Measurements from ENCODE around the gene POLA1. TPM values are rescaled to one million over a fixed set of nuclear protein-coding genes. Genes with fewer than 3 reads are reported as not detected.
"Not testable (repeated sequence)": the region's sequence is repeated elsewhere in the genome, so short reads cannot be mapped to it uniquely, and the experiment has no call there.

Gene POLA1
- total RNA-seq, 1 donor from 2014 or later: 44.0 TPM

DNA sequence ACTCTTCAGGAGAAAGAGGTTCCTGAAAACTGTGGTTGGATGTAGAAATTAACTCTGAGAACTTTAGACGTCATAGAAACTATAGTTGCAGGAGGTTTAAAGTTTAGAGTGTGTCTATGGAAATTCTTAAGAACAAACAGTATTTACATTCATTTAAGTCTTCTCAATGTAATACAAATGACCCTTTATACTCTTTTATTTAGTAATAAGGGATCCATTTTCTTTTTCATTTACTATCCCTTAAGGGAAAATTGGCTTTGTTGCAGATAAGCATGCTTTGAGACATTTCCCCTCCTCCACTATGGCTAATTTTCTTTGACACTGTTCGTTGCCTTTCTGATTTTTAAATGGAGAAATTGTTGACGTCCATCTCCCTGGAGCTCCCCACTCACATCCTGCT lies 96.4 kb downstream of the POLA1 start:
- no peak for FAIRE-seq
- no peak for DNase-seq (ENCODE audit: low spot score in 2 of 2)

GRCh38 chrX:24796204-24796603 lies 102.5 kb downstream of the POLA1 start:
- FAIRE-seq (no peak), DNase-seq (ENCODE audit: low spot score in 2 of 2) (no peak)

- FAIRE-seq: no peak
- DNase-seq (ENCODE audit: low spot score in 2 of 2): no peak
Measured at GRCh38 chrX:24799078-24799477, 105.4 kb downstream of the POLA1 start.

DNA sequence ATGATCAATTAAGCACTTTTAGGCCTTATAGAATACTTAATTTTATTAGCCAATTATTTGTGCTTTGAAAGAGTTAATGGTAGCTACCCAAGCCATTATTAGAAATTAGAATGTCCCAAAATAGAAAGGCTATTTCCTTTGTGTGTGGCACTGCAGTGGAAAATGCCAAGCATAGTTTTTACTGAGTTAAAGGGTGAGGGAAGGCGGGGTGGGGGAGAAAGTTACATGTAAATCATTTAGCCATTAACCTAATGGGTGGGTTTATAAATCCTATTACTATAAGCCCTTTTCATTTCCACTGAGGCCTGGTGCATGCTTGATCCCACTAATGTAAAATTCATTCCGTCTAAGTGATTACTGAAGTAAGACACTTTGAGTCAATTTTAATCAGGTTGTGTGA lies 105.8 kb downstream of the POLA1 start:
- DNase-seq (ENCODE audit: low spot score in 2 of 2) (no peak), FAIRE-seq (no peak)

- DNase-seq (ENCODE audit: low spot score in 2 of 2): no peak
- no peak for FAIRE-seq
Measured at GRCh38 chrX:24805201-24805600, 111.5 kb downstream of the POLA1 start.

DNA sequence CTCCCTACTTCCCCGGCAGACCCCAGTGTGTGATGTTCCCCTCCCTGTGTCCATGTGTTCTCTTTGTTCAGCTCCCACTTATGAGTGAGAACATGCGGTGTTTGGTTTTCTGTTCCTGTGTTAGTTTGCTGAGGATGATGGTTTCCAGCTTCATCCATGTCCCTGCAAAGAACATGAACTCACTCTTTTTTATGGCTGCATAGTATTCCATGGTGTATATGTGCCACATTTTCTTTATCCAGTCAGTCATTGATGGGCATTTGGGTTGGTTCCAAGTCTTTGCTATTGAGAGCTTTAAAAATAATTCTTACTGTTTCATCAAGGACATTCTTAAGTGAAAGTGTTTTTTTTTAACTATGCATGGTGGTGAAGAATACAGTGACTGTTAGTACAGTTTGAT lies 126.1 kb downstream of the POLA1 start:
- not testable (repeated sequence) for DNase-seq (ENCODE audit: low spot score in 2 of 2); FAIRE-seq

GRCh38 chrX:24828147-24828546 lies 134.4 kb downstream of the POLA1 start:
- FAIRE-seq (no peak), DNase-seq (ENCODE audit: low spot score in 2 of 2) (no peak)

DNA sequence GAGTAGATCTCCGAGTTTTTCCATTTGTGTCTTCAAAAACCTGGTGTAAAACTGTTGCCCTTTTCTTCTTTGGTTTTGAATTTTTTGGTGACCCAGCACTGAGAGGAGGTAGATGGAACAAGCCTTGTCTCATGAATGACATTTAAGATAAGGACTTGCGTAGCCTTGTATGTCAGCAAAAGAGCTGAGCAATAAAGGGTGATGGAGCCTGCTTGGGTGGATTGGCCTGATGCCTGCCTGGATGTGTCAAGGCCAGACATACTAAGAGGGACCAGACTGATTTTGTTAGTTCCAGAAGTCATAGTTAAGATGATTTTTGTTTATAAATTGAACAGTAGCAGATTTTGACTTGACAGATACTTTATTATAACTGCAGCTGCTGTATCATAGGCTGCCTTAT lies 134.9 kb downstream of the POLA1 start:
- DNase-seq (ENCODE audit: low spot score in 2 of 2) (no peak), FAIRE-seq (no peak)

DNA sequence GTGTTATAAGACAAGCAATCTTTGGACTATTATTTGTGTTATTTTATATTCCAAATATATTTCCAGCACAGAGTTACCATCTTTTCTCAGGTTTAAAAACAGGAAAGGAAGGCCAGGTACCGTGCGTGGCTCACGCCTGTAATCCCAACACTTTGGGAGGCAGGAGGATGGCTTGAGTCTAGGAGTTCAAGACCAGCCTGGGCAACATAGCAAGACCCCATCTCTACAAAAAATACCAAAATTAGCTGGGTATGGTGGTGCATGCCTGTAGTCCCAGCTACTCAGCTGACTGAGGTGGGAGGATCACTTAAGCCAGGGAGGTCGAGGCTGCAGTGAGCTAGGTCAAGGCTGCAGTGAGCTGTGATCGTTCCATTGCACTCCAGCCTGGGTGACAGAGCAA lies 140.0 kb downstream of the POLA1 start:
- FAIRE-seq (no peak), DNase-seq (ENCODE audit: low spot score in 2 of 2) (no peak)

DNA sequence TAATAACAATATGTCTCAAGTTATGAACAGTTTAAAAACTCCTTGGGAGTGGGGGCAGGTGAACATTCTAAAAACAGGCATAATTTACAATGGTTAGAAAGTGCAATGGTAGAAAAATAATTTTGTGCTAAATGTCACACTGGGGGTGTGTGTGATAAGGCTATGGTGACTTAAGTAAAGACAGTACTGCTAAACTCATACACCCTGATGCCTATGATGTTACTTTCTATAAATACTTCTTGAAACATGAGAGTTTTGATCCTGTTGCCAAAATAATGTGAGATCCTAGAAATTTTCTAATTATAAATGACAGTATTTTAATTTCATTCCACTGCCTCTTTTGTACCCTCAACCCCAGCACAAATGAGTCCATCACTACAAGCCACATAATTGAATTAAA lies 144.2 kb downstream of the POLA1 start:
- no peak for FAIRE-seq
- no peak for DNase-seq (ENCODE audit: low spot score in 2 of 2)

DNA sequence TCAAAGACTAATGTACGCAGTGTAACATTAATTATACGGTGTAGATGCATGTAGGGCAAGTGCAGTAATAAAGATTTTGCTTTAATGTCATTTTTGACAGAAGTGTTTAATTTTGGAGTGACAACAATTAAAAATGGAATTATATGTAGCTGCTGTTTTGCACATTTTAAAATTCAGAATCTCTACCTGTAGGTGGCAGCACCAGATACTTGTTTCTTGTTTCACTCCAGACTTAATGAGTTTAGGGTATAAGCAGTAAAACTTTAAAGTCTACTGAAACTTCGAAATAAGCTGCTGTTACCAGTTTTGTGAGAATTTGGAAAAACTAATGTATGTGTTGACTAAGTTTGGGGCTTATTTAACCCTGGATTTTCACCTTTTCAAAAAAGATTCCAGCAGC lies 144.9 kb downstream of the POLA1 start:
- FAIRE-seq (peak; percentile 64), DNase-seq (ENCODE audit: low spot score in 2 of 2) (no peak)

GRCh38 chrX:24839331-24839730 lies 145.6 kb downstream of the POLA1 start:
- FAIRE-seq (no peak), DNase-seq (ENCODE audit: low spot score in 2 of 2) (no peak)

- FAIRE-seq (no peak), DNase-seq (ENCODE audit: low spot score in 2 of 2) (no peak)
Measured at GRCh38 chrX:24842486-24842885, 148.8 kb downstream of the POLA1 start.

DNA sequence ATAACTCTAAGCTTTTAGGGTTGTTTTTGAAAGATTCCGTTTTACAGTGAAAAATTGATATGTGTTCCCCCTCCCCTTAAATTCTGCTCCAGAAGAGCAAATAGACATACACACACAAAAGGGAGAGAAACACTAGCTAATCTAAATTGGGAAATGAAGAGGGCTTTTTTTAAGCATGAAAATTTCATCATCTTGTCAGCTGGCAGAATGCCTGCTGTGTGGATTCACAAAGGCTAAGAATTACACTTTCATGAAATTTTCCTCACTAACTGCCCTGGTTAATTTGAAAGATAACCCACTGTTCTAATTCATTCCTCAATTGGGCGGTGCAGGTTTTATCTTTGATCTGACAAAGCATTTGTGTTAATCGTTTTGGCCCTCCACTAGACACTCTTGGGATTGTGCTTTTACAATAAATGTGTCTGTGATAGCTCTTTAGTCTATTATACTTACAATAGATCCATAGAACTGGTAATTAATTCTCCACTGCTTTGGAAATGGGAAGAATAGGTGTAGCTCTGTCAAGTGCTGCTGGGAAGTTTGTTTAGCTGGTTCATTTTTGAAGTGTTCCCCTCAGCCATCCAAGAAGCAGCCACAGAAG lies 152.9 kb downstream of the POLA1 start:
- no peak for FAIRE-seq

GRCh38 chrX:24851289-24851688 lies 157.6 kb downstream of the POLA1 start:
- DNase-seq (ENCODE audit: low spot score in 2 of 2) (no peak), FAIRE-seq (no peak)

More for the DNA sequence above, 152.9 kb downstream of the POLA1 start:
- DNase-seq (ENCODE audit: low spot score in 2 of 2): no peak

DNA sequence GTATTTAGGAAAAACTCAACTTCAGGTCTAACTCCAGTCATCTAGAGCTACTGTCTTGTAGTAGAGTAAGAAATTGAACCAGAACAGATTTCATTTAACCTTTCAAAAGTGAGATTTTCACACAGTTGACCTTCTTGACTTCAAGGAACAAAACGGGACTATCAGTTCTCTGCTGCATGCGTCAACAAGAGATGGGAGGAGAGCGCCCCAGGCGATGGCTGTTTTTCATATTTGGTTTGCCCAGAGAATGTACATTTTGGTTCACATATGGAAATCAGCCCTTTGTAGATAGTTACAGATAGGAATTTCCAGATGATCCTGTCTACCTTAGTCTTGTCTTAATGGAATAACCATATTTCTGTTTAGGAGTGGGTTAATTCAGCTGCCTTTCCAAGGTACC lies 158.1 kb downstream of the POLA1 start:
- FAIRE-seq: no peak

DNA sequence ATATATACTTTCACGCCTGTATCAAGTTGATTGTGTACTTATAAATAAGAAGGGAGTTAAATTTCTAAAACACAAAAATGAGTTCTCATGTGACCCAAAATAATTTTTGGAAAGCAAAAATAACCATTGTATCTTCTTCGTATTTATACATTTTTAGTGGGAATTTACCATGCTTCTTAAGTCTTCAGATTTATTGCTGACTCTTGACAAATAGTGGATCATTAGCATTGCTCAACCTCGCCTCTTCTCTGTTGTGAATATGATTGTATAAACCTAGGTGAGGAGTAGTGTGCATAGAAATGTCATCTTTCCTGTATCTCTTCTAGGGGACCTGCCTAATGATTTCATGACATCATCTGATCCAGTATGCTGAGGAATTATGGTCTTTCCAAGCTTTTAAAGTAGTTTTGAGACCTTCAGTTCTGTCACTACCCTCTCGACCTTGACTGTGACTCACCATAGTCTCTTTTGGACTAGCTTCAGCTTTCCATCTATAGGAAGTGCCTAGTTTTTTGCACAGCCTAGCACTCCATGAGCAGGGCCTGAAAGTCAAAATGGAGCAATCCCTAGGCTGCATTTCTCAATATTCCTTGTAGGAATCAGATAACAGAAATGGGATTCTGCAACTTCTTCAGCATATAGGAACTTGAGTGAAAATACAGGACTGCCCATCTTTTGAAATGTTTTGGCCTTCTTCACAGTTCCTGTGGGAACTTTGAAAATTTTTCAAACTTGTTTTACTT lies 164.5 kb downstream of the POLA1 start:
- FAIRE-seq (no peak), DNase-seq (ENCODE audit: low spot score in 2 of 2) (no peak)

More for the DNA sequence above, 158.1 kb downstream of the POLA1 start:
- DNase-seq (ENCODE audit: low spot score in 2 of 2): no peak

DNA sequence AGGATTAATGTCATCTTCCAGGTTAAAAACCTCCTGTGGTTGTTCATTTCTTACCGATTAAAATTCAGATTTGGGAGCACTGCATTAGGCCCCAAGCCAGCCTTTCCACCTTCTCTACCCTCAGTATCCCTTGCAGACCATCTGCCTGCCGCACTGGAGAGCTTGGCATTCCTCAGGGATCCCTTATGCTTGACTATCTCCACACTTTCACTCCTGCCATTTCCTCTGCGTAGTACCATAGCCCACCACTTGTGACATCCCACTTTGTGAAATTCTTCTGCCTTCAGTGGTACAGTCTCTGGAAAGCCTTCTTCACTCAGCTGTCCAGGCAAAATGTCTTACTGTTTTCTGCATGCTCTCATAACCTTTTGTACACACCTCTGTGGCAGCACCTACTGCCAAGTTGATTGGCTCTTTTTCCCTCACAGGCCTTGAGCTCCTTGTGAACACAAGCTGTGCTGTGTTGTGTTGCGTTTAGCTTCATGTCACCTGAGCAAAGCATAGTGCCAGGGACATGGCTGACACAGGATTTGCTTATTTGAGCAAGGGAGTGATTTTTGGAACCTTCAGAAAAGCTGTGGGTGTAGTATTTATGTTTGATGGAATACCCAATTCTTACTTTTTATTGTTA lies 165.6 kb downstream of the POLA1 start:
- FAIRE-seq: no peak
- DNase-seq (ENCODE audit: low spot score in 2 of 2): no peak

DNA sequence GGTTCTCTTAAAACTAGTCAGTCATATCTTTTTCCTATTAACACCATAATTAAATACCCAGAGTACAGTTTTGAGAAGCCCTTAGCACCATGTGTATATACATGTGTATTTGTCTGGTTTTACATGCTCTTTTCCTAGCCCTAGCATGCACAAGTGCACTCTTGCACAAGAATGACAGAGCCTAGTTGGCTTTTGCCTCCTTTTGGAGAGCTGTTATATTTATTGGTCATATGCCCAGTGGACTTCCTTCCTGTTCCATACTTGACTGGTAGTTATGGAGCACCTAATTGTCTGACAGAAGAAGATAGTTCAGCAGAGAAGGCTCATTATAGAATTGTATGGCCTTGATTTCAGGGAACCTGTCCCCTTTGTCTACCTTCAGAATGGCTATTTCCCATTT lies 166.4 kb downstream of the POLA1 start:
- no peak for FAIRE-seq
- no peak for DNase-seq (ENCODE audit: low spot score in 2 of 2)

- DNase-seq (ENCODE audit: low spot score in 2 of 2): no peak
Measured at GRCh38 chrX:24862343-24862742, 168.6 kb downstream of the POLA1 start.

DNA sequence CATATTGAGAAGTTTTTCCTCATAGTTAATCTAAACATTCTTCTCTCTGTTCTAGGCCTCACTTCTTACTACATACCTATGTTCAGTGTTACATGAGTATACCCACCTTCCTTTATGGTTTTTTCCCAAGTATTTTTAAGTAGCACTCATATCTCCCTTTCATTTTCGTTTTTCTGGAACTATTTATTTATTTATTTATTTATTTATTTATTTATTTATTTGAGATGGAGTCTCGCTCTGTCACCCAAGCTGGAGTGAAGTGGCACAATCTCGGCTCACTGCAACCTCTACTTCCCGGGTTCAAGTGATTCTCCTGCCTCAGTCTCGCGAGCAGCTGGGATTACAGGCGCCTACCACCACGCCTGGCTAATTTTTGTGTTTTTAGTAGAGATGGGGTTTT lies 170.1 kb downstream of the POLA1 start:
- not testable (repeated sequence) for FAIRE-seq; DNase-seq (ENCODE audit: low spot score in 2 of 2)

More at GRCh38 chrX:24862343-24862742, 168.6 kb downstream of the POLA1 start:
- no peak for FAIRE-seq

- no peak for DNase-seq (ENCODE audit: low spot score in 2 of 2)
Measured at GRCh38 chrX:24870143-24870542, 176.4 kb downstream of the POLA1 start.

More at GRCh38 chrX:24870143-24870542, 176.4 kb downstream of the POLA1 start:
- no peak for FAIRE-seq

Data from frontal cortex (tissue), 4 donors.